ENCODE measurements around the gene MRPL28.

Gene MRPL28

DNA sequence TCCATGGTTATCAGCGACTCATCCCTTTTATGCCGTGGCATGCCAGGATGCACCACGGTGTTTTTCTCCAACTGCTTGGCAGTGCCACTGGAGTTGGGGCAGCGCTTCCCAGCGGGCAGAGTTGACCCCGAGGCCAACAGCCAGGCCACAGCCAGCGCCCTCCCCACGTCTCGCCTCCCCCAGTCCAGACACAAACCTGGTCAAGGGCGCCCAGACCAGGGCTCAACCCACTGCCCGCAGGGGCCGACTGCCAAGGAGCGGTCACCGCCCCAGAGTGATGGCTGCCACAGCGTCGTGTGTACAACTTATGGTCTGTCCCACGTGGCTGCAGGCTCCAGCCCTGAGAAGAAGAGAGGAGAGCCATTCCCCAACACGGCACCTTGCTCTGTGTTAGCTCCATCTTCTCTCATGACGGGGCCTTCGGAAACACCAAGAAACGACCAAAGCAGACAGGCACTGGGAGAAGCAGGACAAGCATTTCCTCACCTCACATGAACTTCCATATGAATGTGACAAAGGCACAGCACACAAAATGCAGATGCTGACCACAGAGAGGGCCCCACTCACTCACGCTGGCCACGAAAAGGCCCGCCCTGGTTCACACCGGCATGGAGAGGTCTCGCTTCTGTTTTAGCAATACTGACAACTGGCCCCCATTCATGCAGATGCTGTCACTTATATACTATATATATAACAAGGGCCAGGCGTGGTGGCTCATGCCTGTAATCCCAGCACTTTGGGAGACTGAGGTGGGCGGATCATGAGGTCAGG is 44.8 kb downstream of the MRPL28 start:
- no peak for FAIRE-seq
- DNase-seq (ENCODE audit: insufficient read length, low spot score) = no peak
- TF ChIP-seq, protein P1, sequence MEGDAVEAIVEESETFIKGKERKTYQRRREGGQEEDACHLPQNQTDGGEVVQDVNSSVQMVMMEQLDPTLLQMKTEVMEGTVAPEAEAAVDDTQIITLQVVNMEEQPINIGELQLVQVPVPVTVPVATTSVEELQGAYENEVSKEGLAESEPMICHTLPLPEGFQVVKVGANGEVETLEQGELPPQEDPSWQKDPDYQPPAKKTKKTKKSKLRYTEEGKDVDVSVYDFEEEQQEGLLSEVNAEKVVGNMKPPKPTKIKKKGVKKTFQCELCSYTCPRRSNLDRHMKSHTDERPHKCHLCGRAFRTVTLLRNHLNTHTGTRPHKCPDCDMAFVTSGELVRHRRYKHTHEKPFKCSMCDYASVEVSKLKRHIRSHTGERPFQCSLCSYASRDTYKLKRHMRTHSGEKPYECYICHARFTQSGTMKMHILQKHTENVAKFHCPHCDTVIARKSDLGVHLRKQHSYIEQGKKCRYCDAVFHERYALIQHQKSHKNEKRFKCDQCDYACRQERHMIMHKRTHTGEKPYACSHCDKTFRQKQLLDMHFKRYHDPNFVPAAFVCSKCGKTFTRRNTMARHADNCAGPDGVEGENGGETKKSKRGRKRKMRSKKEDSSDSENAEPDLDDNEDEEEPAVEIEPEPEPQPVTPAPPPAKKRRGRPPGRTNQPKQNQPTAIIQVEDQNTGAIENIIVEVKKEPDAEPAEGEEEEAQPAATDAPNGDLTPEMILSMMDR (IDR thresholded peaks at IDR 0.05; ENCODE audit: insufficient read depth, missing control alignments) = no peak

DNA sequence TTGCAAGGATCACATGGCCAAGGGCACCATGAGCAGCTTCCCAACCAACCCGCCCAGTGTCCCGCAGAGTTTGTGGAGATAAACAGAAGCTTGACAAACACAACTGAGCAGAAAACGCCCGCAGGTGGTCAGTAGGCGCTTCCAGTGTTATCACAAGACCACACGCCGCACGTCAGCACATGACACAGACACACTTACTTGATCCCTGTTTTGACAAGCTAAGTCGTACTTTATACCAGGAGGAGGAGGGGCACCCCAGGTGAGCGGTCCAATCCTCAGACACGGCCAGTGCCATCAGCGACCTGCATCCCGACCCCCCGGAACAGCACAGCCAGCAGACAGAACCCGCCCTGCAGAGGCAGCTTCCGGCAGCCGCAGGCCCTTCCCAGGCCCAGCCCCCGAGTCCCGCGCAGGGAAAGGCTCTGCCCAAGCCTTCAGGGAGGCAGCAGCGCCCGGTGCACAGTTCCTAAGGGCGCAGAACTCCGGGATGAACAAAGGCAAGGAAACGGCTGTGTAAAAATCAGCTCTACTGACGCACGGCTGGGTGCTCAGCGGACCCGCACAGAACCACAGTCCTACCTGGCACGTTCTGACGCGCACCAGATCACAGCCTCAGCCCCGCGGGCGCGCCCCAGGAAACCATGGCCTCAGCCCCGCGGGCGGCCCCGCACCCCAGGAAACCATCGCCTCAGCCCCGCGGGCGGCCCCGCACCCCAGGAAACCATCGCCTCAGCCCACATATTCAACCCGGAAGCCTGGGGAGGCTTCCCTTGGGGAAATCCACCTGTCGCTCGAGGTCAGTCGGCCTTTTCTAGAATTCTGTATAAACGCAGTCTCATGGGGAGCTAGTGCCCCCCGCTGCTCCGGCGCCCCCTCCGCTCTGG is 45.6 kb downstream of the MRPL28 start:
- TF ChIP-seq, protein P1 (IDR thresholded peaks at IDR 0.05; ENCODE audit: insufficient read depth, missing control alignments) = no peak
- DNase-seq (ENCODE audit: insufficient read length, low spot score) (no peak), FAIRE-seq (no peak)

DNA sequence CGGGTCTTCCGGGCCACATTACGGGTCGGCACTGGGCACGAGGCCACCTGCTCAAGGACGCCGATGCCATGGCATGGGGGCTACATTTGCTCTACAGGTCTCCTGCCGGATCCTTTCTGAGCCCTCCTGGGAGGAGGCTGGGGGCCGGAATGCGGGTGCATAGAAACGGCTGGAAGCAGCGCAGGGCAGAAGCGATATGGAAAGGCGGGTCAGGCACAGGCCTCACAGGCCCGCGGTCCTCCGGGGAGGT is 46.2 kb downstream of the MRPL28 start:
- no peak for DNase-seq (ENCODE audit: insufficient read length, low spot score)
- no peak for FAIRE-seq
- TF ChIP-seq, protein P1 (IDR thresholded peaks at IDR 0.05; ENCODE audit: insufficient read depth, missing control alignments) = no peak

DNA sequence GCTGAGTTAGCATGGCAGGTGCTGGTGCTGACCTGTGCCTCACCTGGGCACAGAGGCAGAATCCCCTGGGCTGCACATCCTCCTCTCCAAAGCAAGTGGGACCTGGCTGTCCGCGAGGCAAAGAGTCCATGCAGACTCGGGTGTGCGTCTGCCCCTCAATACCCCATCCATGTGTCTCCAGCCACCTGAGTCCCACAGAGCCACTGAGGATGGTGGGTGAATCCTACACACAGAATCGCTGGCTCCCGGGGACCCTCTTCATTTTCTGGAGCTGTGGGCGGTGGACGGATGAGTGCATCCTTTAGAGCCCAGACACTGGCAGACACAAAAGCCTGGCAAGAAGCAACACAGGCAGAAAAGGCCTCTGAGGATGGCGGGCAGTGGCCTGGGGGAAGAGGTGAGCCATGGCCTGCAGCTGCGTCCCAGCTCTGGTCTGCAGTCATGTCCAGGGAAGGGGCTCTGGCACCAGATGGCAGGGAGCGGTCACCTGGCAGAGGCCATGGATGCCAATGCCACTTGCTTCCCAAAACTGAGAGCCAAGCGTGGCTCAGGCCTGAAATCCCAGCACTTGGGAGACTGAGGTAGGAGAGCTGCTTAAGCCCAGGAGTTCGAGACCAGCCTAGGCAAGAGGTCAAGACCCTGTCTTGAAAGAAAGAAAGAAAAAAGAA is 47.7 kb downstream of the MRPL28 start:
- TF ChIP-seq, protein P1 (IDR thresholded peaks at IDR 0.05; ENCODE audit: insufficient read depth, missing control alignments) = no peak
- FAIRE-seq (no peak), DNase-seq (ENCODE audit: insufficient read length, low spot score) (no peak)

DNA sequence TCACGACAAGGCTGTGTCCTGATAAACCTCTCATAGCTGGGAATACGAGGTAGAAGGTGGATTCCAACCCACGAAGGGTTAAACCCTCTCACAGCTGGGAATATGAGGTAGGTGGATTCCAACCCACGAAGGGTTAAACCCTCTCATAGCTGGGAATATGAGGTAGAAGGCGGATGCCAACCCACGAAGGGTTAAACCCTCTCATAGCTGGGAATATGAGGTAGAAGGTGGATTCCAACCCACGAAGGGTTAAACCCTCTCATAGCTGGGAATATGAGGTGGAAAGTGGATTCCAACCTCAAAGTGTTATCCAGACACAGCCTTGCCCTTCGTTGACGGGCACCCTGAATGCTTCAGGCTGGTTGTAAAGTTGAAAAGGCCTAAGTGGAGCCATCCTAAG is 48.8 kb downstream of the MRPL28 start:
- DNase-seq (ENCODE audit: insufficient read length, low spot score) (no peak), FAIRE-seq (no peak)
- TF ChIP-seq, protein P1 (IDR thresholded peaks at IDR 0.05; ENCODE audit: insufficient read depth, missing control alignments) = no peak

DNA sequence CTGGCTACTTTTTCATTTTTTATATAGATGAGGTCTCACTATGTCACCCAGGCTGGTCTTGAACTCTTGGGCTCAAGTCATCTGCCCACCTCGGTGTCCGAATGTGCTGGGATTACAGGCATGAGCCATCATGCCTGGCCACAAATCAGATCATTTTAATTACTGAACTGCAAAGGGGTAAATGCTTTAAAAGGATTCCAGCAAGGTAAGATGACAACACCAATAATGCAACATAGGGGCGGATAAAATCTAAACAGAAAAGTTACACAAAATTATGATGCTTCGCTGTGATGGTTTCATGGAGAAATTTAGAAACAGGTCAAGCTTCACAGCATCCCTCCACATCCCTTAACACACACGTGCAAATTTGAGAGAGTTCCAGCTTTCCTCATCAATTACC is 50.1 kb downstream of the MRPL28 start:
- DNase-seq (ENCODE audit: insufficient read length, low spot score) = no peak

More for the DNA sequence above, 50.1 kb downstream of the MRPL28 start:
- TF ChIP-seq, protein P1 (IDR thresholded peaks at IDR 0.05; ENCODE audit: insufficient read depth, missing control alignments) = no peak
- FAIRE-seq = no peak
